Liver (tissue), 9 donors: Measurements from ENCODE around the gene FARP1. TPM values are rescaled to one million over a fixed set of nuclear protein-coding genes. Genes with fewer than 3 reads are reported as not detected.

Experiments used
- DNase-seq: peaks from one replicate; pipeline ENCODE4 v3.0.0-alpha.2; 2017; ENCODE audit warnings: low spot score
- H3K27ac ChIP-seq, 2 donors: one replicate each; pipeline ENCODE4 v1.7.0; 2013; ENCODE audit warnings: inconsistent platforms in 2 of 2, low read length in 2 of 2, control low read depth in 1 of 2, low read depth in 1 of 2, mild to moderate bottlenecking in 1 of 2
- H3K27me3 ChIP-seq, 4 donors: one replicate each; pipeline versions ENCODE4 v1.6.1 to v1.7.0; 2013; ENCODE audit warnings: low read length in 3 of 4, inconsistent platforms in 1 of 4, mild to moderate bottlenecking in 1 of 4, moderate library complexity in 1 of 4; ENCODE audit not compliant: control insufficient read depth in 4 of 4, insufficient read depth in 4 of 4
- H3K36me3 ChIP-seq, 4 donors: one replicate each; pipeline versions ENCODE4 v1.6.1 to v1.7.0; 2013; ENCODE audit warnings: low read length in 3 of 4, mild to moderate bottlenecking in 3 of 4, low read depth in 1 of 4, moderate library complexity in 1 of 4; ENCODE audit not compliant: control insufficient read depth in 4 of 4, insufficient read depth in 3 of 4
- H3K4me1 ChIP-seq, 4 donors: one replicate each; pipeline versions ENCODE4 v1.6.1 to v1.7.0; 2013; ENCODE audit warnings: low read length in 3 of 4, mild to moderate bottlenecking in 3 of 4, moderate library complexity in 1 of 4; ENCODE audit not compliant: control insufficient read depth in 4 of 4, insufficient read depth in 4 of 4
- H3K4me3 ChIP-seq, 3 donors: one replicate each; pipeline versions ENCODE4 v1.6.1 to v1.7.0; 2013; ENCODE audit warnings: low read length in 3 of 3, control low read depth in 1 of 3, low read depth in 1 of 3, mild to moderate bottlenecking in 1 of 3
- H3K9ac ChIP-seq, 2 donors: one replicate each; pipeline ENCODE4 v1.7.0; 2013; ENCODE audit warnings: low read length in 2 of 2, mild to moderate bottlenecking in 2 of 2, moderate library complexity in 2 of 2, control low read depth in 1 of 2, low read depth in 1 of 2
- H3K9me3 ChIP-seq, 4 donors: one replicate each; pipeline versions ENCODE4 v1.6.1 to v1.7.0; 2013; ENCODE audit warnings: low read length in 3 of 4; ENCODE audit not compliant: control insufficient read depth in 4 of 4
- ATF3 ChIP-seq: IDR thresholded peaks from 2 replicates; pipeline ENCODE4 v1.6.1; 2016; ENCODE audit warnings: antibody characterized with exemption
- CTCF ChIP-seq: fragments of 150-350 bp; IDR thresholded peaks from 2 replicates; pipeline ENCODE4 v1.5.1; 2017; ENCODE audit warnings: improper control_type of control experiment, low read depth, low read length; ENCODE audit not compliant: missing input control
- EGR1 ChIP-seq, 2 donors: IDR thresholded peaks; 2 replicates each; pipeline ENCODE4 v1.6.1; 2016 to 2018; ENCODE audit warnings: antibody characterized with exemption in 2 of 2, low read depth in 2 of 2
- FOXA1 ChIP-seq: IDR thresholded peaks from 2 replicates; pipeline ENCODE4 v1.6.1; 2016; ENCODE audit warnings: antibody characterized with exemption
- GABPA ChIP-seq, 2 donors: IDR thresholded peaks in 1 of 2; conservative IDR thresholded peaks in 1 of 2; 2 replicates each; pipeline ENCODE4 v1.6.1; 2016; ENCODE audit warnings: antibody characterized with exemption in 2 of 2, mild to moderate bottlenecking in 1 of 2, moderate library complexity in 1 of 2
- HNF4G ChIP-seq: IDR thresholded peaks from 2 replicates; pipeline ENCODE4 v1.6.1; 2016; ENCODE audit warnings: antibody characterized with exemption
- JUND ChIP-seq, 2 donors: IDR thresholded peaks; 2 replicates each; pipeline ENCODE4 v1.6.1; 2016; ENCODE audit warnings: antibody characterized with exemption in 2 of 2
- NR2F2 ChIP-seq: IDR thresholded peaks from 2 replicates; pipeline ENCODE4 v1.6.1; 2016; ENCODE audit warnings: antibody characterized with exemption
- RXRA ChIP-seq, 2 donors: IDR thresholded peaks; 2 replicates each; pipeline ENCODE4 v1.6.1; 2017 to 2018; ENCODE audit warnings: antibody characterized with exemption in 2 of 2, mild to moderate bottlenecking in 1 of 2
- SP1 ChIP-seq: IDR thresholded peaks from 2 replicates; pipeline ENCODE4 v1.6.1; 2018; ENCODE audit warnings: antibody characterized with exemption, mild to moderate bottlenecking
- TAF1 ChIP-seq: conservative IDR thresholded peaks from 2 replicates; pipeline ENCODE4 v1.6.1; 2016; ENCODE audit warnings: antibody characterized with exemption, mild to moderate bottlenecking
- YY1 ChIP-seq: IDR thresholded peaks from 2 replicates; pipeline ENCODE4 v1.6.1; 2016; ENCODE audit warnings: antibody characterized with exemption, mild to moderate bottlenecking
- WGBS: extraction: QIAGEN DNeasy Blood & Tissue Kit; methylation state at CpG from one replicate; pipeline ENCODE4 v1.1.7; 2013; 5-methylcytosine and 5-hydroxymethylcytosine counted together
- polyA plus RNA-seq, 2 donors: library from polyadenylated mRNA; stranded (reverse) in 1 of 2; unstranded in 1 of 2; fragments of 200-250 nt in 1 of 2; fragments of >200 nt in 1 of 2; fragmentation: Nextera tagmentation in 1 of 2; extraction: Ambion mirVana in 1 of 2; gene quantifications; one replicate each; pipeline versions ENCODE4 v1.2.1 to v1.2.3, GENCODE V29; 2013 to 2015
- total RNA-seq, 2 donors: library from RNA; depleted of rRNA; stranded (reverse); fragments of >200 nt; gene quantifications; one replicate each; pipeline ENCODE4 v1.2.3, GENCODE V29; 2014
- TF ChIP-seq, protein P1 (sequence below): IDR thresholded peaks from 2 replicates; pipeline ENCODE4 v1.6.1; 2016; ENCODE audit warnings: antibody characterized with exemption
- TF ChIP-seq, protein P2 (sequence below): IDR thresholded peaks from 2 replicates; pipeline ENCODE4 v1.6.1; 2016; ENCODE audit warnings: antibody characterized with exemption, mild to moderate bottlenecking
- TF ChIP-seq, protein P3 (sequence below): IDR thresholded peaks from 2 replicates; pipeline ENCODE4 v1.6.1; 2016; ENCODE audit warnings: antibody characterized with exemption
- donor health status: healthy.
- donor health status: healthy.
- donor health status: healthy.
- donor health status: healthy.
- donor health status: healthy.

Gene FARP1
- total and polyA plus RNA-seq, 4 donors: 28.4 to 62.6 (median 39.8) TPM

GRCh38 chr13:98446234-98446621 is 303.3 kb downstream of the FARP1 start:
- no peak for DNase-seq

More at GRCh38 chr13:98446234-98446621, 303.3 kb downstream of the FARP1 start:
- H3K4me3 ChIP-seq: no peak overlapping the region
- no peak overlapping the region for H3K9ac ChIP-seq
- no peak overlapping the region for H3K27ac ChIP-seq
- no peaks in the 10 kb centered on the region for H3K27me3 ChIP-seq
- peaks cover 0 to 8% (median 0%) of the 10 kb centered on the region in 4 donors for H3K4me1 ChIP-seq
- TF ChIP-seq CTCF (no peak), NR2F2 (no peak), TAF1 (no peak), RXRA (IDR thresholded peaks at IDR 0.05) (no peak), GABPA (IDR thresholded peaks at IDR 0.05 in 1 of 2, conservative IDR thresholded peaks at IDR 0.05 in 1 of 2) (no peak), SP1 (no peak), EGR1 (IDR thresholded peaks at IDR 0.05; ENCODE audit: low read depth in 2 of 2) (no peak), FOXA1 (no peak), JUND (IDR thresholded peaks at IDR 0.05) (no peak), ATF3 (no peak), HNF4G (no peak), YY1 (no peak)
- TF ChIP-seq, protein P1, sequence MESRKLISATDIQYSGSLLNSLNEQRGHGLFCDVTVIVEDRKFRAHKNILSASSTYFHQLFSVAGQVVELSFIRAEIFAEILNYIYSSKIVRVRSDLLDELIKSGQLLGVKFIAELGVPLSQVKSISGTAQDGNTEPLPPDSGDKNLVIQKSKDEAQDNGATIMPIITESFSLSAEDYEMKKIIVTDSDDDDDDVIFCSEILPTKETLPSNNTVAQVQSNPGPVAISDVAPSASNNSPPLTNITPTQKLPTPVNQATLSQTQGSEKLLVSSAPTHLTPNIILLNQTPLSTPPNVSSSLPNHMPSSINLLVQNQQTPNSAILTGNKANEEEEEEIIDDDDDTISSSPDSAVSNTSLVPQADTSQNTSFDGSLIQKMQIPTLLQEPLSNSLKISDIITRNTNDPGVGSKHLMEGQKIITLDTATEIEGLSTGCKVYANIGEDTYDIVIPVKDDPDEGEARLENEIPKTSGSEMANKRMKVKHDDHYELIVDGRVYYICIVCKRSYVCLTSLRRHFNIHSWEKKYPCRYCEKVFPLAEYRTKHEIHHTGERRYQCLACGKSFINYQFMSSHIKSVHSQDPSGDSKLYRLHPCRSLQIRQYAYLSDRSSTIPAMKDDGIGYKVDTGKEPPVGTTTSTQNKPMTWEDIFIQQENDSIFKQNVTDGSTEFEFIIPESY: no peak
- TF ChIP-seq, protein P2, sequence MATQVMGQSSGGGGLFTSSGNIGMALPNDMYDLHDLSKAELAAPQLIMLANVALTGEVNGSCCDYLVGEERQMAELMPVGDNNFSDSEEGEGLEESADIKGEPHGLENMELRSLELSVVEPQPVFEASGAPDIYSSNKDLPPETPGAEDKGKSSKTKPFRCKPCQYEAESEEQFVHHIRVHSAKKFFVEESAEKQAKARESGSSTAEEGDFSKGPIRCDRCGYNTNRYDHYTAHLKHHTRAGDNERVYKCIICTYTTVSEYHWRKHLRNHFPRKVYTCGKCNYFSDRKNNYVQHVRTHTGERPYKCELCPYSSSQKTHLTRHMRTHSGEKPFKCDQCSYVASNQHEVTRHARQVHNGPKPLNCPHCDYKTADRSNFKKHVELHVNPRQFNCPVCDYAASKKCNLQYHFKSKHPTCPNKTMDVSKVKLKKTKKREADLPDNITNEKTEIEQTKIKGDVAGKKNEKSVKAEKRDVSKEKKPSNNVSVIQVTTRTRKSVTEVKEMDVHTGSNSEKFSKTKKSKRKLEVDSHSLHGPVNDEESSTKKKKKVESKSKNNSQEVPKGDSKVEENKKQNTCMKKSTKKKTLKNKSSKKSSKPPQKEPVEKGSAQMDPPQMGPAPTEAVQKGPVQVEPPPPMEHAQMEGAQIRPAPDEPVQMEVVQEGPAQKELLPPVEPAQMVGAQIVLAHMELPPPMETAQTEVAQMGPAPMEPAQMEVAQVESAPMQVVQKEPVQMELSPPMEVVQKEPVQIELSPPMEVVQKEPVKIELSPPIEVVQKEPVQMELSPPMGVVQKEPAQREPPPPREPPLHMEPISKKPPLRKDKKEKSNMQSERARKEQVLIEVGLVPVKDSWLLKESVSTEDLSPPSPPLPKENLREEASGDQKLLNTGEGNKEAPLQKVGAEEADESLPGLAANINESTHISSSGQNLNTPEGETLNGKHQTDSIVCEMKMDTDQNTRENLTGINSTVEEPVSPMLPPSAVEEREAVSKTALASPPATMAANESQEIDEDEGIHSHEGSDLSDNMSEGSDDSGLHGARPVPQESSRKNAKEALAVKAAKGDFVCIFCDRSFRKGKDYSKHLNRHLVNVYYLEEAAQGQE: no peak
- TF ChIP-seq, protein P3, sequence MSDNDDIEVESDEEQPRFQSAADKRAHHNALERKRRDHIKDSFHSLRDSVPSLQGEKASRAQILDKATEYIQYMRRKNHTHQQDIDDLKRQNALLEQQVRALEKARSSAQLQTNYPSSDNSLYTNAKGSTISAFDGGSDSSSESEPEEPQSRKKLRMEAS: no peak
- WGBS: 91% methylated on average over 11 of the region's 11 CpGs
- peaks cover 3 to 50% (median 27%) of the 10 kb centered on the region in 4 donors for H3K36me3 ChIP-seq
- H3K9me3 ChIP-seq: no peaks in the 10 kb centered on the region
